ENCODE measurements around the gene TBL1XR1.

TBL1XR1 gene

GRCh38 chr3:177197041-177197726 lies at the start of gene TBL1XR1:
Gene TBL1XR1, minus strand, starts transcription at chr3:177197482. Its CDS starts 132,505 bp downstream, at chr3:177064977.
- H3K36me3 ChIP-seq (ENCODE audit: control insufficient read depth, insufficient read depth, low read length) = no peaks in the 10 kb centered on the region
- H3K4me3 ChIP-seq (replicated peaks; ENCODE audit: low read depth, low read length) = peak within 1 kb of the TSS; percentile 90
- TF ChIP-seq CTCF (IDR thresholded peaks at IDR 0.05; ENCODE audit: insufficient read depth, low read length, poor library complexity, severe bottlenecking) = no peak
- no peaks in the 10 kb centered on the region for H3K27me3 ChIP-seq (replicated peaks; ENCODE audit: control insufficient read depth, insufficient read depth, low read length)
- DNase-seq (ENCODE audit: extremely low read depth, insufficient read length) = peak; percentile 91

- TF ChIP-seq CTCF (IDR thresholded peaks at IDR 0.05; ENCODE audit: insufficient read depth, low read length, poor library complexity, severe bottlenecking) = no peak
- no peaks in the 10 kb centered on the region for H3K36me3 ChIP-seq (ENCODE audit: control insufficient read depth, insufficient read depth, low read length)
- DNase-seq (ENCODE audit: extremely low read depth, insufficient read length) = no peak
- H3K4me3 ChIP-seq (replicated peaks; ENCODE audit: low read depth, low read length) = no peak overlapping the region
- H3K27me3 ChIP-seq (replicated peaks; ENCODE audit: control insufficient read depth, insufficient read depth, low read length) = no peaks in the 10 kb centered on the region
Measured at GRCh38 chr3:177245250-177245649, 48.0 kb upstream of the TBL1XR1 start.

- H3K27me3 ChIP-seq (replicated peaks; ENCODE audit: control insufficient read depth, insufficient read depth, low read length) = no peaks in the 10 kb centered on the region
- no peak for TF ChIP-seq CTCF (IDR thresholded peaks at IDR 0.05; ENCODE audit: insufficient read depth, low read length, poor library complexity, severe bottlenecking)
- no peak overlapping the region for H3K4me3 ChIP-seq (replicated peaks; ENCODE audit: low read depth, low read length)
- H3K36me3 ChIP-seq (ENCODE audit: control insufficient read depth, insufficient read depth, low read length) = no peaks in the 10 kb centered on the region
- no peak for DNase-seq (ENCODE audit: extremely low read depth, insufficient read length)
Measured at GRCh38 chr3:177244606-177245005, 47.3 kb upstream of the TBL1XR1 start.

- TF ChIP-seq CTCF (IDR thresholded peaks at IDR 0.05; ENCODE audit: insufficient read depth, low read length, poor library complexity, severe bottlenecking) = no peak
- Histone ChIP-seq H3K4me3 (replicated peaks; ENCODE audit: low read depth, low read length) (no peak overlapping the region), H3K36me3 (ENCODE audit: control insufficient read depth, insufficient read depth, low read length) (no peaks in the 10 kb centered on the region), H3K27me3 (replicated peaks; ENCODE audit: control insufficient read depth, insufficient read depth, low read length) (no peaks in the 10 kb centered on the region)
- DNase-seq (ENCODE audit: extremely low read depth, insufficient read length) = no peak
Measured at GRCh38 chr3:177238686-177239216, 41.5 kb upstream of the TBL1XR1 start.

GRCh38 chr3:177237206-177237605 lies 39.9 kb upstream of the TBL1XR1 start:
- no peak overlapping the region for H3K4me3 ChIP-seq (replicated peaks; ENCODE audit: low read depth, low read length)
- TF ChIP-seq CTCF (IDR thresholded peaks at IDR 0.05; ENCODE audit: insufficient read depth, low read length, poor library complexity, severe bottlenecking) = no peak
- H3K27me3 ChIP-seq (replicated peaks; ENCODE audit: control insufficient read depth, insufficient read depth, low read length) = no peaks in the 10 kb centered on the region
- no peak for DNase-seq (ENCODE audit: extremely low read depth, insufficient read length)
- no peaks in the 10 kb centered on the region for H3K36me3 ChIP-seq (ENCODE audit: control insufficient read depth, insufficient read depth, low read length)

Data from GM06990 (cell line).